ENCODE measurements around the gene FILIP1L. TPM values are rescaled to one million over a fixed set of nuclear protein-coding genes. Genes with fewer than 3 reads are reported as not detected.

FILIP1L gene
- total RNA-seq: 100 to 1,000 TPM; 370 to 630 TPM
- long read RNA-seq, donor 1, transcript FILIP1L-203 (2 exons, 3,280 nt): major isoform, 156 of 227 reads
- long read RNA-seq, donor 1, partial matches to known transcripts: 0 of 227 reads
- long read RNA-seq, donor 1, other reads (novel, unspliced or antisense): 64 of 227 reads
- long read RNA-seq, donor 2, transcript FILIP1L-207 (2 exons, 567 nt): minor isoform, 43 of 904 reads
- long read RNA-seq, donor 2, transcript FILIP1L-203 (2 exons, 3,280 nt): major isoform, 705 of 904 reads
- long read RNA-seq, donor 2, partial matches to known transcripts: 2 of 904 reads
- long read RNA-seq, donor 2, other reads (novel, unspliced or antisense): 149 of 904 reads

- no peak for DNase-seq (ENCODE audit: low spot score)
- intact Hi-C loops (cut with DNase I): no loop called here
Observed at GRCh38 chr3:100114413-100115030, at the start of gene FILIP1L. Gene FILIP1L, minus strand, starts transcription at chr3:100114501.

- intact Hi-C loops (cut with DNase I): loop anchor here (10.0 kb wide), 2 partner anchors 51 to 91 kb away; no protein-coding TSS in a partner anchor
- no peak for DNase-seq (ENCODE audit: low spot score)
Observed at GRCh38 chr3:100163787-100164186, 49.5 kb upstream of the FILIP1L start.

- intact Hi-C loops (cut with DNase I): loop anchor here (10.0 kb wide), 2 partner anchors 54 to 94 kb away; no protein-coding TSS in a partner anchor
- DNase-seq (ENCODE audit: low spot score): no peak
Observed at GRCh38 chr3:100160521-100160920, 46.2 kb upstream of the FILIP1L start.

- no peak for DNase-seq (ENCODE audit: low spot score)
- intact Hi-C loops (cut with DNase I): loop anchor here (10.0 kb wide), 4 partner anchors 55 to 195 kb away; no protein-coding TSS in a partner anchor
Observed at GRCh38 chr3:100159331-100160153, 45.2 kb upstream of the FILIP1L start.

- intact Hi-C loops (cut with DNase I): loop anchor here in 1 of 2 donors (10.0 kb wide), 2 partner anchors 84 to 194 kb away; no protein-coding TSS in a partner anchor
- DNase-seq (ENCODE audit: low spot score): no peak
Observed at GRCh38 chr3:100158918-100159330, 44.6 kb upstream of the FILIP1L start.

GRCh38 chr3:100157685-100158084 is 43.4 kb upstream of the FILIP1L start:
- intact Hi-C loops (cut with DNase I): loop anchor here in 1 of 2 donors (10.0 kb wide), 2 partner anchors 83 to 193 kb away; no protein-coding TSS in a partner anchor
- DNase-seq (ENCODE audit: low spot score): no peak

- no peak for DNase-seq (ENCODE audit: low spot score)
- intact Hi-C loops (cut with DNase I): loop anchor here in 1 of 2 donors (10.0 kb wide), 2 partner anchors 81 to 191 kb away; no protein-coding TSS in a partner anchor
Observed at GRCh38 chr3:100155590-100155989, 41.3 kb upstream of the FILIP1L start.

GRCh38 chr3:100155128-100155527 is 40.8 kb upstream of the FILIP1L start:
- intact Hi-C loops (cut with DNase I): loop anchor here in 1 of 2 donors (10.0 kb wide), 2 partner anchors 80 to 190 kb away; no protein-coding TSS in a partner anchor
- no peak for DNase-seq (ENCODE audit: low spot score)

GRCh38 chr3:100154171-100154570 is 39.9 kb upstream of the FILIP1L start:
- no peak for DNase-seq (ENCODE audit: low spot score)
- intact Hi-C loops (cut with DNase I): loop anchor here (5.0 to 10.0 kb wide), 3 partner anchors 67 to 189 kb away; no protein-coding TSS in a partner anchor

GRCh38 chr3:100151024-100151707 is 36.9 kb upstream of the FILIP1L start:
- intact Hi-C loops (cut with DNase I): loop anchor here (5.0 to 10.0 kb wide), 3 partner anchors 64 to 186 kb away; no protein-coding TSS in a partner anchor
- no peak for DNase-seq (ENCODE audit: low spot score)

- intact Hi-C loops (cut with DNase I): loop anchor here (5.0 to 10.0 kb wide), 3 partner anchors 63 to 186 kb away; no protein-coding TSS in a partner anchor
- no peak for DNase-seq (ENCODE audit: low spot score)
Observed at GRCh38 chr3:100150473-100150872, 36.2 kb upstream of the FILIP1L start.

GRCh38 chr3:100149713-100150415 is 35.6 kb upstream of the FILIP1L start:
- no peak for DNase-seq (ENCODE audit: low spot score)
- intact Hi-C loops (cut with DNase I): loop anchor here (5.0 to 10.0 kb wide), 3 partner anchors 63 to 185 kb away; no protein-coding TSS in a partner anchor

- intact Hi-C loops (cut with DNase I): no loop called here
- DNase-seq (ENCODE audit: low spot score): no peak
Observed at GRCh38 chr3:100149130-100149529, 34.8 kb upstream of the FILIP1L start.

GRCh38 chr3:100144255-100144866 is 30.1 kb upstream of the FILIP1L start:
- intact Hi-C loops (cut with DNase I): no loop called here
- no peak for DNase-seq (ENCODE audit: low spot score)

GRCh38 chr3:100141586-100141985 is 27.3 kb upstream of the FILIP1L start:
- no peak for DNase-seq (ENCODE audit: low spot score)

GRCh38 chr3:100140976-100141375 is 26.7 kb upstream of the FILIP1L start:
- no peak for DNase-seq (ENCODE audit: low spot score)
- intact Hi-C loops (cut with DNase I): no loop called here

More at GRCh38 chr3:100141586-100141985, 27.3 kb upstream of the FILIP1L start:
- intact Hi-C loops (cut with DNase I): no loop called here

GRCh38 chr3:100136921-100137320 is 22.6 kb upstream of the FILIP1L start:
- no peak for DNase-seq (ENCODE audit: low spot score)
- intact Hi-C loops (cut with DNase I): no loop called here

Data from posterior vena cava (tissue), 2 donors.